OCI-LY1 (cell line): ENCODE measurements around the gene MUC6.

ENCODE experiments used
- H2AFZ ChIP-seq: fragments of 200-600 bp; sonication (generic), shearing (Covaris generic); 2 replicates; pipeline ENCODE4 v1.6.0; 2014; ENCODE audit warnings: antibody characterized with exemption, mild to moderate bottlenecking, low read length
- H3F3A ChIP-seq: fragments of 200-600 bp; sonication (generic), shearing (Covaris generic); 2 replicates; pipeline ENCODE4 v1.6.0; 2014; ENCODE audit warnings: mild to moderate bottlenecking, antibody characterized with exemption, low read length, moderate library complexity; ENCODE audit not compliant: insufficient read depth
- H3K27ac ChIP-seq: fragments of 200-600 bp; sonication (generic); 2 replicates; pipeline ENCODE4 v1.5.1; 2014; ENCODE audit warnings: low read length, mixed run types, mild to moderate bottlenecking, low read depth; ENCODE audit not compliant: poor library complexity, severe bottlenecking
- H3K27me3 ChIP-seq: fragments of 200-600 bp; sonication (generic); 2 replicates; pipeline ENCODE4 v1.6.0; 2014; ENCODE audit warnings: antibody characterized with exemption, mild to moderate bottlenecking, low read length, moderate library complexity; ENCODE audit not compliant: insufficient read depth
- H3K36me3 ChIP-seq: fragments of 200-600 bp; sonication (generic); 2 replicates; pipeline ENCODE4 v1.6.1; 2014; ENCODE audit warnings: mild to moderate bottlenecking, antibody characterized with exemption, low read length, moderate library complexity, mixed read lengths; ENCODE audit not compliant: insufficient read depth
- H3K4me1 ChIP-seq: fragments of 200-600 bp; sonication (generic); 2 replicates; pipeline ENCODE4 v1.5.1; 2014; ENCODE audit warnings: mild to moderate bottlenecking, low read length, moderate library complexity; ENCODE audit not compliant: insufficient read depth, severe bottlenecking
- H3K4me2 ChIP-seq: fragments of 200-600 bp; sonication (generic), shearing (Covaris generic); 2 replicates; pipeline ENCODE4 v1.6.1; 2014; ENCODE audit warnings: low read length
- H3K4me3 ChIP-seq: fragments of 200-600 bp; sonication (generic); 2 replicates; pipeline ENCODE4 v1.5.1; 2014; ENCODE audit warnings: low read length, low read depth, mild to moderate bottlenecking, mixed read lengths; ENCODE audit not compliant: poor library complexity, severe bottlenecking
- H3K79me2 ChIP-seq: fragments of 200-600 bp; shearing (Covaris generic); 2 replicates; pipeline ENCODE4 v1.6.1; 2016; ENCODE audit warnings: mixed run types, low read length, mixed read lengths; ENCODE audit not compliant: insufficient read depth
- H3K9ac ChIP-seq: fragments of 200-600 bp; sonication (generic), shearing (Covaris generic); 2 replicates; pipeline ENCODE4 v1.6.1; 2014; ENCODE audit warnings: mild to moderate bottlenecking, low read length, mixed read lengths
- H3K9me2 ChIP-seq: fragments of 200-600 bp; sonication (generic), shearing (Covaris generic); 2 replicates; pipeline ENCODE4 v1.6.1; 2014; ENCODE audit warnings: low read depth, mild to moderate bottlenecking, low read length, mixed read lengths
- H3K9me3 ChIP-seq: fragments of 200-600 bp; shearing (Covaris generic); 2 replicates; pipeline ENCODE4 v1.6.1; 2014; ENCODE audit warnings: low read length, mixed read lengths
- H4K20me1 ChIP-seq: fragments of 200-600 bp; sonication (generic), shearing (Covaris generic); 2 replicates; pipeline ENCODE4 v1.6.0; 2016; ENCODE audit warnings: mild to moderate bottlenecking, low read length; ENCODE audit not compliant: insufficient read depth
- CTCF ChIP-seq: fragments of 200-600 bp; sonication (generic), shearing (Covaris generic); IDR thresholded peaks from 2 replicates; pipeline ENCODE4 v1.5.1; 2017; ENCODE audit warnings: mild to moderate bottlenecking, antibody characterized with exemption, low read length, moderate library complexity, mixed read lengths
- EZH2 ChIP-seq: fragments of 200-600 bp; sonication (generic), shearing (Covaris generic); IDR thresholded peaks from 2 replicates; pipeline ENCODE4 v1.8.0; 2017; ENCODE audit warnings: borderline replicate concordance, mixed run types, mild to moderate bottlenecking, antibody characterized with exemption, low read length, moderate library complexity, mixed read lengths

Gene MUC6

GRCh38 chr11:1036303-1036923, at the start of gene MUC6:
Gene MUC6, minus strand, starts transcription at chr11:1036718. Its CDS starts 63 bp downstream, at chr11:1036655.
- no peaks in the 10 kb centered on the region for H3K79me2 ChIP-seq

GRCh38 chr11:1085440-1086170, 49.1 kb upstream of the MUC6 start:
- H3K79me2 ChIP-seq = no peaks in the 10 kb centered on the region
- TF ChIP-seq CTCF (no peak), EZH2 (no peak)
- H3K4me1 ChIP-seq = no peaks in the 10 kb centered on the region
- H3K4me2 ChIP-seq = no peak overlapping the region
- H3K27me3 ChIP-seq = no peaks in the 10 kb centered on the region
- H3K9me2 ChIP-seq = no peaks in the 10 kb centered on the region
- no peak overlapping the region for H2AFZ ChIP-seq
- H3K9me3 ChIP-seq = no peaks in the 10 kb centered on the region
- no peak overlapping the region for H3K27ac ChIP-seq
- H3K4me3 ChIP-seq = no peak overlapping the region
- H3K36me3 ChIP-seq = no peaks in the 10 kb centered on the region
- H3K9ac ChIP-seq = no peak overlapping the region
- H3F3A ChIP-seq = no peaks in the 10 kb centered on the region
- H4K20me1 ChIP-seq = no peaks in the 10 kb centered on the region

More at GRCh38 chr11:1036303-1036923, at the start of gene MUC6:
- H2AFZ ChIP-seq = no peak within 1 kb of the TSS
- no peaks in the 10 kb centered on the region for H4K20me1 ChIP-seq
- no peak within 1 kb of the TSS for H3K9ac ChIP-seq
- H3K4me3 ChIP-seq = no peak within 1 kb of the TSS
- no peaks in the 10 kb centered on the region for H3K9me2 ChIP-seq
- no peak for TF ChIP-seq CTCF
- TF ChIP-seq EZH2 = no peak
- no peak within 1 kb of the TSS for H3K4me2 ChIP-seq
- H3K9me3 ChIP-seq = no peaks in the 10 kb centered on the region
- no peaks in the 10 kb centered on the region for H3F3A ChIP-seq
- H3K4me1 ChIP-seq = no peaks in the 10 kb centered on the region
- no peaks in the 10 kb centered on the region for H3K27me3 ChIP-seq
- H3K27ac ChIP-seq = no peak within 1 kb of the TSS
- no peaks in the 10 kb centered on the region for H3K36me3 ChIP-seq

GRCh38 chr11:1084561-1085439, 48.3 kb upstream of the MUC6 start:
- TF ChIP-seq CTCF (no peak), EZH2 (no peak)
- H3K36me3 ChIP-seq = no peaks in the 10 kb centered on the region
- H4K20me1 ChIP-seq = no peaks in the 10 kb centered on the region
- no peak overlapping the region for H3K9ac ChIP-seq
- no peak overlapping the region for H3K27ac ChIP-seq
- no peaks in the 10 kb centered on the region for H3K4me1 ChIP-seq
- H3K4me3 ChIP-seq = no peak overlapping the region
- no peak overlapping the region for H2AFZ ChIP-seq
- H3K79me2 ChIP-seq = no peaks in the 10 kb centered on the region
- H3K4me2 ChIP-seq = no peak overlapping the region
- no peaks in the 10 kb centered on the region for H3K9me3 ChIP-seq
- no peaks in the 10 kb centered on the region for H3K27me3 ChIP-seq
- H3K9me2 ChIP-seq = no peaks in the 10 kb centered on the region
- no peaks in the 10 kb centered on the region for H3F3A ChIP-seq
